ENCODE measurements around the gene LOC128125822.

DNA sequence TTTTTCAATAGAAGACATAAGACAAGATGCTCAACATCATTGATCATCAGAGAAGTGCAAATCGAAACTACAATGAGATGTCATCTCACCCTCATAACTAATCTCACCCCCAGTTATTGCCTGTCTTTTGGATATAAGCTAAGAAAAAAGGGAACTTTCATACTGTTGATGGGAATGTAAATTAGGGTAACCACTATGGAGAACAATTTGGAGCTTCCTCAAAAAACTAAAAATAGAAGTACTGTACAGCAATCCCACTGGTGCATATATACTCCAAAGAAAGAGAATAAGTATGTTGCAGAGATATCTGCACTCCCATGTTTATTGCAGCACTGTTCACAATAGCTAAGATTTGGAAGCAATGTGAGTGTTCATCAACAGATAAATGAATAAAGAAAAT, 37.0 kb downstream of the LOC128125822 start:
- TF ChIP-seq, protein P1, sequence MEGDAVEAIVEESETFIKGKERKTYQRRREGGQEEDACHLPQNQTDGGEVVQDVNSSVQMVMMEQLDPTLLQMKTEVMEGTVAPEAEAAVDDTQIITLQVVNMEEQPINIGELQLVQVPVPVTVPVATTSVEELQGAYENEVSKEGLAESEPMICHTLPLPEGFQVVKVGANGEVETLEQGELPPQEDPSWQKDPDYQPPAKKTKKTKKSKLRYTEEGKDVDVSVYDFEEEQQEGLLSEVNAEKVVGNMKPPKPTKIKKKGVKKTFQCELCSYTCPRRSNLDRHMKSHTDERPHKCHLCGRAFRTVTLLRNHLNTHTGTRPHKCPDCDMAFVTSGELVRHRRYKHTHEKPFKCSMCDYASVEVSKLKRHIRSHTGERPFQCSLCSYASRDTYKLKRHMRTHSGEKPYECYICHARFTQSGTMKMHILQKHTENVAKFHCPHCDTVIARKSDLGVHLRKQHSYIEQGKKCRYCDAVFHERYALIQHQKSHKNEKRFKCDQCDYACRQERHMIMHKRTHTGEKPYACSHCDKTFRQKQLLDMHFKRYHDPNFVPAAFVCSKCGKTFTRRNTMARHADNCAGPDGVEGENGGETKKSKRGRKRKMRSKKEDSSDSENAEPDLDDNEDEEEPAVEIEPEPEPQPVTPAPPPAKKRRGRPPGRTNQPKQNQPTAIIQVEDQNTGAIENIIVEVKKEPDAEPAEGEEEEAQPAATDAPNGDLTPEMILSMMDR (conservative IDR thresholded peaks at IDR 0.05; ENCODE audit: low read depth in 2 of 2), result no peak
- TF ChIP-seq EZH2 (IDR thresholded peaks at IDR 0.05; ENCODE audit: low read depth, unreplicated experiment) (no peak), CREB1 (CRISPR knock-in tag; IDR thresholded peaks at IDR 0.05; ENCODE audit: low read depth) (no peak)
- TF ChIP-seq, protein P2, sequence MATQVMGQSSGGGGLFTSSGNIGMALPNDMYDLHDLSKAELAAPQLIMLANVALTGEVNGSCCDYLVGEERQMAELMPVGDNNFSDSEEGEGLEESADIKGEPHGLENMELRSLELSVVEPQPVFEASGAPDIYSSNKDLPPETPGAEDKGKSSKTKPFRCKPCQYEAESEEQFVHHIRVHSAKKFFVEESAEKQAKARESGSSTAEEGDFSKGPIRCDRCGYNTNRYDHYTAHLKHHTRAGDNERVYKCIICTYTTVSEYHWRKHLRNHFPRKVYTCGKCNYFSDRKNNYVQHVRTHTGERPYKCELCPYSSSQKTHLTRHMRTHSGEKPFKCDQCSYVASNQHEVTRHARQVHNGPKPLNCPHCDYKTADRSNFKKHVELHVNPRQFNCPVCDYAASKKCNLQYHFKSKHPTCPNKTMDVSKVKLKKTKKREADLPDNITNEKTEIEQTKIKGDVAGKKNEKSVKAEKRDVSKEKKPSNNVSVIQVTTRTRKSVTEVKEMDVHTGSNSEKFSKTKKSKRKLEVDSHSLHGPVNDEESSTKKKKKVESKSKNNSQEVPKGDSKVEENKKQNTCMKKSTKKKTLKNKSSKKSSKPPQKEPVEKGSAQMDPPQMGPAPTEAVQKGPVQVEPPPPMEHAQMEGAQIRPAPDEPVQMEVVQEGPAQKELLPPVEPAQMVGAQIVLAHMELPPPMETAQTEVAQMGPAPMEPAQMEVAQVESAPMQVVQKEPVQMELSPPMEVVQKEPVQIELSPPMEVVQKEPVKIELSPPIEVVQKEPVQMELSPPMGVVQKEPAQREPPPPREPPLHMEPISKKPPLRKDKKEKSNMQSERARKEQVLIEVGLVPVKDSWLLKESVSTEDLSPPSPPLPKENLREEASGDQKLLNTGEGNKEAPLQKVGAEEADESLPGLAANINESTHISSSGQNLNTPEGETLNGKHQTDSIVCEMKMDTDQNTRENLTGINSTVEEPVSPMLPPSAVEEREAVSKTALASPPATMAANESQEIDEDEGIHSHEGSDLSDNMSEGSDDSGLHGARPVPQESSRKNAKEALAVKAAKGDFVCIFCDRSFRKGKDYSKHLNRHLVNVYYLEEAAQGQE (IDR thresholded peaks at IDR 0.05; ENCODE audit: unreplicated experiment), result no peak

All from GM23338 (cell line).